KMS-11 (cell line): ENCODE data around the gene CHST8.

Source experiments
- H2AFZ ChIP-seq: fragments of 200-600 bp; sonication (generic); 2 replicates; pipeline ENCODE4 v1.6.1; 2016; ENCODE audit warnings: antibody characterized with exemption, mixed run types, low read depth
- H3K27ac ChIP-seq: fragments of 200-600 bp; sonication (generic); 2 replicates; pipeline ENCODE4 v1.6.1; 2016; ENCODE audit warnings: mild to moderate bottlenecking, mixed run types
- H3K27me3 ChIP-seq: fragments of 200-600 bp; sonication (generic); 2 replicates; pipeline ENCODE4 v1.6.1; 2017; ENCODE audit warnings: mild to moderate bottlenecking, low read depth, mixed run types, moderate library complexity; ENCODE audit not compliant: insufficient read depth
- H3K36me3 ChIP-seq: fragments of 200-600 bp; sonication (generic); 2 replicates; pipeline ENCODE4 v1.6.1; 2017; ENCODE audit warnings: mild to moderate bottlenecking, mixed run types; ENCODE audit not compliant: insufficient read depth
- H3K4me1 ChIP-seq: fragments of 200-600 bp; sonication (generic); 2 replicates; pipeline ENCODE4 v1.6.1; 2016; ENCODE audit warnings: mild to moderate bottlenecking, low read depth, mixed run types; ENCODE audit not compliant: poor library complexity, severe bottlenecking
- H3K4me2 ChIP-seq: fragments of 200-600 bp; sonication (generic); 2 replicates; pipeline ENCODE4 v1.7.0; 2016; ENCODE audit warnings: mild to moderate bottlenecking, mixed run types
- H3K4me3 ChIP-seq: fragments of 200-600 bp; sonication (generic); IDR thresholded peaks from 2 replicates; pipeline ENCODE4 v1.6.1; 2017; ENCODE audit warnings: low read depth, low read length, mixed read lengths; ENCODE audit not compliant: insufficient read depth
- H3K79me2 ChIP-seq: fragments of 200-600 bp; sonication (generic); 2 replicates; pipeline ENCODE4 v1.6.1; 2016; ENCODE audit warnings: low read depth, mixed run types; ENCODE audit not compliant: insufficient read depth
- H3K9ac ChIP-seq: fragments of 200-600 bp; sonication (generic); 2 replicates; pipeline ENCODE4 v1.6.1; 2016; ENCODE audit warnings: mild to moderate bottlenecking, mixed run types
- H4K20me1 ChIP-seq: fragments of 200-600 bp; sonication (generic); 2 replicates; pipeline ENCODE4 v1.6.1; 2016; ENCODE audit warnings: mild to moderate bottlenecking, mixed run types; ENCODE audit not compliant: insufficient read depth
- TF ChIP-seq, protein P1 (sequence below): fragments of 200-600 bp; sonication (generic); conservative IDR thresholded peaks from 2 replicates; pipeline ENCODE4 v1.6.1; 2017; ENCODE audit warnings: low read depth, mild to moderate bottlenecking, antibody characterized with exemption, low read length, moderate library complexity, mixed read lengths

The CHST8 gene

DNA sequence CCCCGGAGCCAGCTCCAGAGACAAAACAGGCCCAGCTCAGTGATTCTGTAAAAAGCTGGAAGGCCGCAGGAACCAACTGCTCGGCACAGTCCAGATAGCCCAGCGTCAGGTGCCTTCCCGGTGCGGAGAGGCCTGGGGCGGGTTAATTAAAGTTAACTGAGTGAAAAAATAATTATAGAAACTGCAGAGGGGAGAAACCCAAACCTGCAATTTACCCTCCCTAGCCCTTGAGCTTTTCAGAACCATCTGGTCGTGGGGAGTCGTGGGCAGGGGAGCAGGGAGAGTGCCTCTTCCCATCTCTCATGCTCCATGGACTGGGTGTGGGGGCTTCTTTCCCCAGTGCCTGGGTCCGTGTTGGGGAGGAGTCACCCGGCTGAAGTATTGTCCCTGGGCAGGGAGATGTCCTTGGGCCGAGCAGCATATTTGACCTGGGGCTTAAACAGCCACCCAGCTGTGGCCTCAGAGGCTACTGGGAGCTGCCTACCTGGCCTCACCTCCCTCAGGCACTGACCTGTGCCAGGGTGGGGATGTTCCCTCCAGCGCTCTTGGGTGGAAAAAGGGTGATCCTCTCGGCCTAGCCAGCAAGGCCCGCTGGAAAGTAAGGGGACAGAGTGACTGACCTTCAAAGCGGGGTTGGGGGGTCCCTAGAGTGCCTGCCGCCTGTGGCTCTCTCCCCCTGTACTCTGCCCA, 65.9 kb downstream of the CHST8 start:
- Histone ChIP-seq H3K36me3 (no peaks in the 10 kb centered on the region), H3K27me3 (peaks cover 26% of the 10 kb centered on the region), H4K20me1 (no peaks in the 10 kb centered on the region), H3K4me2 (no peak overlapping the region), H3K79me2 (no peaks in the 10 kb centered on the region), H3K4me3 (no peak overlapping the region), H3K27ac (no peak overlapping the region), H3K9ac (no peak overlapping the region), H2AFZ (no peak overlapping the region), H3K4me1 (no peaks in the 10 kb centered on the region)
- TF ChIP-seq, protein P1, sequence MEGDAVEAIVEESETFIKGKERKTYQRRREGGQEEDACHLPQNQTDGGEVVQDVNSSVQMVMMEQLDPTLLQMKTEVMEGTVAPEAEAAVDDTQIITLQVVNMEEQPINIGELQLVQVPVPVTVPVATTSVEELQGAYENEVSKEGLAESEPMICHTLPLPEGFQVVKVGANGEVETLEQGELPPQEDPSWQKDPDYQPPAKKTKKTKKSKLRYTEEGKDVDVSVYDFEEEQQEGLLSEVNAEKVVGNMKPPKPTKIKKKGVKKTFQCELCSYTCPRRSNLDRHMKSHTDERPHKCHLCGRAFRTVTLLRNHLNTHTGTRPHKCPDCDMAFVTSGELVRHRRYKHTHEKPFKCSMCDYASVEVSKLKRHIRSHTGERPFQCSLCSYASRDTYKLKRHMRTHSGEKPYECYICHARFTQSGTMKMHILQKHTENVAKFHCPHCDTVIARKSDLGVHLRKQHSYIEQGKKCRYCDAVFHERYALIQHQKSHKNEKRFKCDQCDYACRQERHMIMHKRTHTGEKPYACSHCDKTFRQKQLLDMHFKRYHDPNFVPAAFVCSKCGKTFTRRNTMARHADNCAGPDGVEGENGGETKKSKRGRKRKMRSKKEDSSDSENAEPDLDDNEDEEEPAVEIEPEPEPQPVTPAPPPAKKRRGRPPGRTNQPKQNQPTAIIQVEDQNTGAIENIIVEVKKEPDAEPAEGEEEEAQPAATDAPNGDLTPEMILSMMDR = no peak

DNA sequence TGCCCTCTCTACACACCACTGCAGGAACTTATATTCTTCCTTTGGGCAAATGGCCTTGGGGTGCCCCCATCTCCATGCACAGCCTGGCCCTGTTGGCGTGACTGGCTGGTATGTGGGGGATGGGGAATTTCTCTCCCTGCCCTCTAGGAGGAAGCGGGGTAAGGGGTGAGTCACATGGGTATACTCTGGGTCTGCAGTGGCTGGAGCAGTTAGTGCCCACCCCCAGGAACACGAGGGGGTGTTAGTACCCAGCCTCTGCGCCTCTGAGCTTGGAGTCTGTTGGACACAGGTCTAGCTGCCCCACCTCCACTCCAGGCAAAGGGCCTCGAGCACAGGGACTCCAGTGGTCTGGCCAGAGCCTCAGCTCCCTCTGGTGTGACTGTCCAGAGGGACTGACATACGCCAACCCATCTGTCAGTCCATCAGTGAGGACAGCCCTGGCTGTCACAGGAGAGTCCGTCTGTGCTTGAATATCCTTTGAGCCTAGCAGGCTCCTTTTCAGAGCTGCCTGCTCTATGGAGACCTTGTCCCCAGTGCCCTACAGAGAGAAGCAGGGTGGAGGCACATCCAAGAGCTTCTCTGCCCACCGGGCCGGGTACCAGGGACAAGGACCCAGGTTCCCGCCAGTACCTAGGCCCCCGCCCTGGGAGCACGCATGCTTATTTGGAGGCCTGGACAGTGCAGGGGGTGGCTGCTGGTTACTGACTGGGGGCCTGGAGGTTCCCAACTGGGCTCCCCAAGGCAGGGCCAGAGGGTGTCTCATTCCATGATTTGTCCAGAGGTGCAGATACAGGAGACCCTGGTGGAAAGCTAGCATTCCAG, 66.6 kb downstream of the CHST8 start:
- Histone ChIP-seq H3K79me2 (no peaks in the 10 kb centered on the region), H3K4me3 (no peak overlapping the region), H3K4me2 (no peak overlapping the region), H3K27ac (no peak overlapping the region), H3K36me3 (no peaks in the 10 kb centered on the region), H4K20me1 (no peaks in the 10 kb centered on the region), H2AFZ (no peak overlapping the region), H3K9ac (no peak overlapping the region), H3K4me1 (no peaks in the 10 kb centered on the region), H3K27me3 (peaks cover 23% of the 10 kb centered on the region)
- TF ChIP-seq, protein P1 = no peak

DNA sequence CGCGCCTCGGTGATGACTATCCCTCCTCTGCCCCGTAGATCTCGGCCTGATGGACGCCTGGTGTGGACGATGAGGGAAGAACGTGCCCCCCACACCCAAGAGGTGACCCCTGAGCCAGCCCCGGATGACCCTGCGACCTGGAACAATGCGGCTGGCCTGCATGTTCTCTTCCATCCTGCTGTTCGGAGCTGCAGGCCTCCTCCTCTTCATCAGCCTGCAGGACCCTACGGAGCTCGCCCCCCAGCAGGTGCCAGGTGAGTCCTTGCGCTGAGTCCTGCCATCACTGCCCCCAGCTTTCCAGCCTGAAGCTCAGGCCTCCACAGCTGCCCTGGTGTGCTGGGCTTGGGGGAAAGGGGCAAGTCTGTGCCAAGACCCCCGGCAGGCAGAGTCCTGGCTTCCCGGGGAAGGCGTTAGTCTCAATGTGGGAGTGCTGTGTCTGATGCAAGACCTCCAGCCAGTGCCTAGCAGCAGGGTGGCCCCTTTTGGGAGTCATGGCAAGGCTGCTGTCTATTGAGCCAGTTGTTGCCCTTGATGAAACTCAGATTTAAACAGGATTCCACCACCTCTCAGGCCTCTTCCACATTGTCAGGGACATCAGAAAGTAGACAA, 67.5 kb downstream of the CHST8 start:
- Histone ChIP-seq H2AFZ (no peak overlapping the region), H4K20me1 (no peaks in the 10 kb centered on the region), H3K4me1 (no peaks in the 10 kb centered on the region), H3K4me2 (no peak overlapping the region), H3K36me3 (no peaks in the 10 kb centered on the region), H3K27ac (no peak overlapping the region), H3K27me3 (peaks cover 23% of the 10 kb centered on the region), H3K79me2 (no peaks in the 10 kb centered on the region), H3K4me3 (no peak overlapping the region), H3K9ac (no peak overlapping the region)
- TF ChIP-seq, protein P1 = no peak

DNA sequence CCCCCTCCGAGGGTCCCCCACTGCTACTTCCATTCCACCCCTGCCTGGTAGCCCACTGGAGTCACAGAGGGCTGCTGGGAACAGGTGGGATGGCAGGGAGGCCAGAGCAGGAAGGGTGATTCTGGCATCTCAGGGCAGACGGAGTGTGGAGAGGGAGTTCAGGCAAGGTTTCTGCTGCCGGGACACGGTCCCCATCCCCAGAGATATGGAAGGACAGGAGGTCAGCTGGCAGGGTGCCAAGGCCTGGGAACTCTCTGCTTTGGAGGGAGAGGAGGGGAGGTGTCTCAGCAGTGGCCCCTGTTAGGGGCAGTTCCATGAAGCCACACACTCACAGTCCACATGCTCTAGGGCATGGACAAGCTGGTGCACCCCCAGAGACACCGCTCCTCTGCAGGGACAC, 68.1 kb downstream of the CHST8 start:
- peaks cover 23% of the 10 kb centered on the region for H3K27me3 ChIP-seq
- H3K36me3 ChIP-seq = no peaks in the 10 kb centered on the region
- no peak overlapping the region for H2AFZ ChIP-seq
- no peak overlapping the region for H3K4me3 ChIP-seq
- no peak overlapping the region for H3K4me2 ChIP-seq
- H3K4me1 ChIP-seq = no peaks in the 10 kb centered on the region
- no peak overlapping the region for H3K9ac ChIP-seq
- no peaks in the 10 kb centered on the region for H4K20me1 ChIP-seq
- H3K27ac ChIP-seq = no peak overlapping the region
- TF ChIP-seq, protein P1 = no peak
- H3K79me2 ChIP-seq = no peaks in the 10 kb centered on the region
